ENCODE measurements around the gene POC1A. TPM values are rescaled to one million over a fixed set of nuclear protein-coding genes. Genes with fewer than 3 reads are reported as not detected.

POC1A gene
- total RNA-seq, 1 experiment from 2014 or later: 22.8 TPM

- DNase-seq (ENCODE audit: low spot score): no peak
- in situ Hi-C loops (cut with HindIII; ENCODE audit: low sequenced_read_pairs): no loop called here
These were observed 94.4 kb downstream of the POC1A start for GRCh38 chr3:52059781-52060180.

GRCh38 chr3:52057812-52058495 lies 96.3 kb downstream of the POC1A start:
- in situ Hi-C loops (cut with HindIII; ENCODE audit: low sequenced_read_pairs): no loop called here
- no peak for DNase-seq (ENCODE audit: low spot score)

- peak; percentile 100 for DNase-seq (ENCODE audit: low spot score)
- in situ Hi-C loops (cut with HindIII; ENCODE audit: low sequenced_read_pairs): no loop called here
These were observed 97.0 kb downstream of the POC1A start for GRCh38 chr3:52056968-52057811.

- DNase-seq (ENCODE audit: low spot score): peak; percentile 68
These were observed 97.7 kb downstream of the POC1A start, which contains the start of gene DUSP7 for GRCh38 chr3:52056521-52056967. DUSP7 (minus strand) TSS chr3:52056571; CDS start chr3:52056366, 205 bp downstream.

GRCh38 chr3:52055537-52056351 lies 98.5 kb downstream of the POC1A start:
- peak; percentile 52 for DNase-seq (ENCODE audit: low spot score)
- in situ Hi-C loops (cut with HindIII; ENCODE audit: low sequenced_read_pairs): no loop called here

More at GRCh38 chr3:52056521-52056967, 97.7 kb downstream of the POC1A start, which contains the start of gene DUSP7:
- in situ Hi-C loops (cut with HindIII; ENCODE audit: low sequenced_read_pairs): no loop called here

GRCh38 chr3:52054661-52055511 lies 99.3 kb downstream of the POC1A start:
- in situ Hi-C loops (cut with HindIII; ENCODE audit: low sequenced_read_pairs): no loop called here

GRCh38 chr3:52053307-52054304 lies 100.6 kb downstream of the POC1A start:
- in situ Hi-C loops (cut with HindIII; ENCODE audit: low sequenced_read_pairs): no loop called here
- no peak for DNase-seq (ENCODE audit: low spot score)

More at GRCh38 chr3:52054661-52055511, 99.3 kb downstream of the POC1A start:
- DNase-seq (ENCODE audit: low spot score): no peak

- no peak for DNase-seq (ENCODE audit: low spot score)
- in situ Hi-C loops (cut with HindIII; ENCODE audit: low sequenced_read_pairs): no loop called here
These were observed 101.4 kb downstream of the POC1A start for GRCh38 chr3:52052831-52053306.

GRCh38 chr3:52051444-52051843 lies 102.8 kb downstream of the POC1A start:
- in situ Hi-C loops (cut with HindIII; ENCODE audit: low sequenced_read_pairs): no loop called here
- no peak for DNase-seq (ENCODE audit: low spot score)

GRCh38 chr3:52050571-52050970 lies 103.7 kb downstream of the POC1A start:
- in situ Hi-C loops (cut with HindIII; ENCODE audit: low sequenced_read_pairs): no loop called here
- DNase-seq (ENCODE audit: low spot score): no peak

- no peak for DNase-seq (ENCODE audit: low spot score)
- in situ Hi-C loops (cut with HindIII; ENCODE audit: low sequenced_read_pairs): loop anchor here (5.0 kb wide), 1 partner anchor 98 kb away; no protein-coding TSS in a partner anchor
These were observed 104.7 kb downstream of the POC1A start for GRCh38 chr3:52049503-52049902.

- in situ Hi-C loops (cut with HindIII; ENCODE audit: low sequenced_read_pairs): loop anchor here (5.0 kb wide), 1 partner anchor 100 kb away; no protein-coding TSS in a partner anchor
- no peak for DNase-seq (ENCODE audit: low spot score)
These were observed 106.8 kb downstream of the POC1A start for GRCh38 chr3:52047295-52047960.

- in situ Hi-C loops (cut with HindIII; ENCODE audit: low sequenced_read_pairs): loop anchor here (5.0 kb wide), 1 partner anchor 100 kb away; no protein-coding TSS in a partner anchor
- no peak for DNase-seq (ENCODE audit: low spot score)
These were observed 107.4 kb downstream of the POC1A start for GRCh38 chr3:52046902-52047239.

GRCh38 chr3:52046186-52046901 lies 107.9 kb downstream of the POC1A start:
- no peak for DNase-seq (ENCODE audit: low spot score)
- in situ Hi-C loops (cut with HindIII; ENCODE audit: low sequenced_read_pairs): loop anchor here (5.0 kb wide), 1 partner anchor 101 kb away; no protein-coding TSS in a partner anchor

- no peak for DNase-seq (ENCODE audit: low spot score)
- in situ Hi-C loops (cut with HindIII; ENCODE audit: low sequenced_read_pairs): loop anchor here (5.0 kb wide), 1 partner anchor 102 kb away; no protein-coding TSS in a partner anchor
These were observed 109.2 kb downstream of the POC1A start for GRCh38 chr3:52044869-52045619.
